ENCODE measurements around the gene PALM. TPM values are rescaled to one million over a fixed set of nuclear protein-coding genes. Genes with fewer than 3 reads are reported as not detected.

PALM gene
- polyA plus RNA-seq, 3 donors: 8.0 to 153 (median 135) TPM

GRCh38 chr19:677601-678436 lies 30.9 kb upstream of the PALM start:
- H3K27ac ChIP-seq (ENCODE audit: low read depth, low read length): no peak overlapping the region
- 48 to 60% (median 51%) methylated on average over 21 to 22 of the region's 22 CpGs for WGBS, 3 donors

GRCh38 chr19:678791-679388 lies 29.8 kb upstream of the PALM start:
- 88 to 96% (median 94%) methylated on average over 16 of the region's 16 CpGs for WGBS, 3 donors

DNA sequence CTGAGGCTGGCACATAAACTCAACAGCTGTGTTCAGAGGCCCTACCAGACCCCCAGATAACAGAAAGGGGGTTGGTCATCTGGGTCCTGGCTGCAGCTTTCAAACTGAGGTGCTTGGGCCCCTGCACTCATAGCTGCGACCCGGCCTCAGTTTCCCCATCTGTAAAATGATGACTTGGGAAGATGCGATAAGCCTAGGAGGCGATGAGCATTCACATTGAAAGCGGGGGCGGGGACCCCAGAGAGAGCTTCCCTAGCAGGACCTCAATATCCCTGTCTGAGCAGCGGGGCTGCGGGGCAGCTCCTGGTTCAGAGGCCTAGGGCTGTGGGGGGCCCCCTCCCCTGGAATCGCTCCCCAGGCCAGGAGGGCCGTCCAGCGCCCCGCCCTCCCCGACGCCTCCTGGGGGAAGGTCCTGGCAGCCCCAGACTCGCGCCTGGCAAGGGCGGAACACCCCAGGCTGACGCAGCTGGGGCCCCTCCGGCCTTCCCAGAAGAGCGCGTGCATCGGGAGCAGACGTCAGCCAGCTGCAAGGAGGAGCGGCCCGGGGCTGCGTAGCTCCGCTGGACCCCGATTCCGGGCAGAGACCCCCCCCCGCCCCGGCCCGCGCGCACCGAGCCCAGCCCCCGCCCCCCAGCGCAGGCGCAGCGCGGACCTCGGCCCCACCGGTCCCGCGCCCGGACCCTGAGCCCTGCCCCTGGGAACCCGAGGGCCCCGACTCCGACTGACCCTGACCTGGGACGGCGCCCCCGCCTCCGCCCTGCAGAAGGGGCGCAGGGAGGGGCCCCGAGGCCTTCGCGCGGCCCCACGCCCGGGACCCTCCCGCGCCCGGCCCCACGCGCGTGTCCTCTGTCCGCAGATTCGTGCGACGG lies 29.1 kb upstream of the PALM start:
- peak overlapping the region; percentile 46 for H3K27ac ChIP-seq (ENCODE audit: low read depth, low read length)
- 5 to 9% (median 7%) methylated on average over 43 to 66 of the region's 69 CpGs for WGBS, 3 donors

More at GRCh38 chr19:678791-679388, 29.8 kb upstream of the PALM start:
- peak overlapping the region; percentile 46 for H3K27ac ChIP-seq (ENCODE audit: low read depth, low read length)

DNA sequence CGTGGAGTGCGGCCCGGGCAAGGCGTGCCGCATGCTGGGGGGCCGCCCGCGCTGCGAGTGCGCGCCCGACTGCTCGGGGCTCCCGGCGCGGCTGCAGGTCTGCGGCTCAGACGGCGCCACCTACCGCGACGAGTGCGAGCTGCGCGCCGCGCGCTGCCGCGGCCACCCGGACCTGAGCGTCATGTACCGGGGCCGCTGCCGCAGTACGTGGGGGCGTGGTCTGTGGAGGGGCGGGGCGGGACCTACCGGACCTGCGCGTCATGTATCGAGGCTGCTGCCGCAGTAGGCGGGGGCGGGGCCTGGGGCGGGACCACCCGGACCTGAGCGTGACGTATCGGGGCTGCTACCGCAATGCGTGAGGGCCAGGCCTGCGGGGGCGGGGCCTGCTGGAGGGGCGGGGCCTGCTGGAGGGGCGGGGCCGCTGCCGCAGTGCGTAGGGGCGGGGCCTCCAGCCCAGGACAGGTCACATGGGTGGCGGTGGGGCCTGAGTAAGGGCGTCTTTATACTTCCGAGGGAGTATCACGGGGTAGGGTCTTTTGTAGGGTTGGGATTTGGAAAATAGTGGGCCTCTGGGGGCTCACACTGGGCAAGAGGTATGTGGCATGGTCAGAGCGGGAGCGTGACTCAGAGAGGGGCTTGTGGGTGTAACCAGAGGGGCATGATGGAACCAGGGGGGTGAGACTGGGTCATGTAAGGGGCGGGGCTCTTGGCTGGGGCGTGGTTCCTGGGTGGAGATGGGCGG lies 28.3 kb upstream of the PALM start:
- no peak overlapping the region for H3K27ac ChIP-seq (ENCODE audit: low read depth, low read length)
- WGBS, 3 donors: 1% methylated on average over 41 to 70 of the region's 70 CpGs

GRCh38 chr19:681029-682019 lies 27.4 kb upstream of the PALM start:
- WGBS, 3 donors: 49 to 76% (median 57%) methylated on average over 51 to 54 of the region's 54 CpGs
- no peak overlapping the region for H3K27ac ChIP-seq (ENCODE audit: low read depth, low read length)

- H3K27ac ChIP-seq (ENCODE audit: low read depth, low read length): no peak overlapping the region
Measured at GRCh38 chr19:682678-683320, 25.9 kb upstream of the PALM start.

GRCh38 chr19:685454-685931 lies 23.2 kb upstream of the PALM start:
- 75 to 81% (median 80%) methylated on average over 29 to 31 of the region's 31 CpGs for WGBS, 3 donors
- H3K27ac ChIP-seq (ENCODE audit: low read depth, low read length): no peak overlapping the region

More at GRCh38 chr19:682678-683320, 25.9 kb upstream of the PALM start:
- 71 to 78% (median 73%) methylated on average over 25 of the region's 25 CpGs for WGBS, 3 donors

DNA sequence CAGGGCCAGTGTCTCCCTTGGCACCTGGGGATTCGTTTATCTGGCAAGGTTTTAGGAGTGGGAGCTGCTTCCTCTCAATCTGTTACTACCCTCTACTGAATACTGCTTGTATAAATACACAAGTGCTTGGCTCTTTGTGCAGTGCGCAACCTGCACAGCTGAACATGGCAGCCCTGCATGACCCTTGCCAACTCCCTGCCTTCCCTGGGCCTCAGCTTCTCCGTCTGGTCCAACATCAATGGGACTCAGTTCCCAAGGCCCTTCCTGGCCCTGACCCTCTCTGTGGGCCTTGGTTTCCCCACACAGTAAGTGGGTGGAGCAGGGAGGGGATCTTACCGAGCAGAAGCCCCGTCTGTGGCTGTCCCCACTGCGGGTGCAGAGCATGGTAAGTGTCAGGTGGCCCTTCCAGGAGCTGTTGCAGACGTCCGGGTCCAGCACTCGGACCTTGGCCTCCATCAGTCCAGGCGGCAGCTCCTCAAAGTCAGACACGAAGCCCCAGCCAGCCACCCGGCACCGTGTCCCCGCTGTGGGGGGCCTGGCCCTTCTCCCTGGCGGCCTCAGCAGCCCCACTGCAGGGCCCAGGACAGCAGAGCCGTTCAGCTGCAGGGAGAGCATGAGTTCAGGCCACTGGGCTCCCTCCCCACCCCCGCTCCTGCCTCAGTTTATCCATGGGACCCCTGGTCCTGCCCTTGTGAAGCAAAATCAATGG lies 22.0 kb upstream of the PALM start:
- 70 to 79% (median 72%) methylated on average over 17 of the region's 17 CpGs for WGBS, 3 donors

DNA sequence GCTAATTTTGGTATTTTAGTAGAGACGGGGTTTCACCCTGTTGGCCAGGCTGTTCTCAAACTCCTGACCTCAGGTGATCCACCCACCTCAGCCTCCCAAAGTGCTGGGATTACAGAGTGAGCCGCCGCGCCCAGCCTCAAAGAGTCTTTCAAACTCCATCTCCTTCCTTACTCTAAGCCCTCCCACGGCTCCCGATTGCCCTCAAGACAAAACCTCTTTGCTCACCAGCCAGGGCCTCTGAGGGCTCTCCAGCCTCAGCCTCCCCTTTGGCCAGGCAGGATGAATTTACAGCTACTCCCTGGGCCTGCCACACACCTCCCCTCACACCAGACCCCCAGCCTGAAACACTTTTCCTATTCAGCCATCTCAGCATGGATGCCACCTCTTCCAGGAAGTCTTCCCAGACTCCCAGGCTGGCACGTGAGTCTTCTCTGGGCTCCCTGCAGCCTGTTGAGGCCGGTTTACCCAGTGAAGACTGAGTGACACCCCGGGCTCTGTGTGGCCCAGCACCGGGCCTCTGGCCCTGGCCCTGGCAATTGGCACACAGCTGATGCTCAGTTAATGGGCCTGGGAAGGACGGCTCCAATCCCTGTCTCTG lies 21.1 kb upstream of the PALM start:
- H3K27ac ChIP-seq (ENCODE audit: low read depth, low read length): no peak overlapping the region
- WGBS, 3 donors: 83 to 91% (median 87%) methylated on average over 11 of the region's 11 CpGs

More for the DNA sequence above, 22.0 kb upstream of the PALM start:
- H3K27ac ChIP-seq (ENCODE audit: low read depth, low read length): no peak overlapping the region

- no peak overlapping the region for H3K27ac ChIP-seq (ENCODE audit: low read depth, low read length)
- 50 to 62% (median 59%) methylated on average over 15 of the region's 15 CpGs for WGBS, 3 donors
Measured at GRCh38 chr19:688214-688613, 20.5 kb upstream of the PALM start.

GRCh38 chr19:688992-689391 lies 19.7 kb upstream of the PALM start:
- 70 to 84% (median 82%) methylated on average over 12 to 17 of the region's 17 CpGs for WGBS, 3 donors
- H3K27ac ChIP-seq (ENCODE audit: low read depth, low read length): no peak overlapping the region

GRCh38 chr19:690203-690602 lies 18.5 kb upstream of the PALM start:
- no peak overlapping the region for H3K27ac ChIP-seq (ENCODE audit: low read depth, low read length)
- WGBS, 3 donors: 60 to 75% (median 65%) methylated on average over 17 to 18 of the region's 18 CpGs

DNA sequence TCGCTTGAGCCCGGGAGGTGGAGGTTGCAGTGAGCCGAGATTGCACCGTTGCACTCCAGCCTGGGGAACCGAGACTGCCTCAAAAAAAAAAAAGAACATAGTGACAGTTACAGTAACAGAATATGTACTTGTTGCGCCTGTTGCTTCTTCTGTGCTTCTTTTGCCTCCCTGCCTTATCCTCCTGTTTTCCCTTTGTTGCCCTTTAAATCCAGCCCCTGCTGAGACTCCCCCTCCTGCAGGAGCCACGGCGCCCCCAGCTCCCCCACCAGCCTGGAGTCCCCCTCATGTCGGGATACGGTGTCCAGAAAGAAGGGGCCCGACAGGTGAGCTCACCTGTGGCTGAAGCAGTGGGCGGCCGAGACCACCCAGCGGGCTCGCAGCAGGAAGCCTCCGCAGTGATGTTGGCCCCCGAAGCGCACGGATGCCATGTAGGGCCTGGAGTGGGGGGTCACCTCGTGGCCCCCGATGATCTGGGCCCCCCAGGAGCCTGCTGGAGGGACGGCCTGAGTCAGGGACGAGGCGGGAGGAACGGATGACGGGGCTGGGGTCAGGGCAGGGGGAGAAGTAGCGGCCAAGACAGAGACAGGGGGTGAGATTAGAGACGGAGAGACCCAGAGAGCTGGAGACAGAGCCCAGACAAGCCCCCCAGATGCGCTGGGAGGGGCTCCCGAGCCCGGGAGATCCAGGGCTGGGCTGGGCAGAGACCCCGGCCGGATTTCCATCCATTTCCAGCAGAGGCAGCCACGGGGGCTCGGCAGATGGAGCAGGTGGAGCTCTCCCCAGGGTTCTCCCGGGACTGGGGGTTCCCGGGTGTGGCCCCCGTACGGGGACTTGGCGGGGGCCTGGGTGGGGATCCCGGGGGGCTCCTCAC lies 14.0 kb upstream of the PALM start:
- H3K27ac ChIP-seq (ENCODE audit: low read depth, low read length): no peak overlapping the region
- WGBS, 3 donors: 27 to 32% (median 27%) methylated on average over 40 to 41 of the region's 41 CpGs

DNA sequence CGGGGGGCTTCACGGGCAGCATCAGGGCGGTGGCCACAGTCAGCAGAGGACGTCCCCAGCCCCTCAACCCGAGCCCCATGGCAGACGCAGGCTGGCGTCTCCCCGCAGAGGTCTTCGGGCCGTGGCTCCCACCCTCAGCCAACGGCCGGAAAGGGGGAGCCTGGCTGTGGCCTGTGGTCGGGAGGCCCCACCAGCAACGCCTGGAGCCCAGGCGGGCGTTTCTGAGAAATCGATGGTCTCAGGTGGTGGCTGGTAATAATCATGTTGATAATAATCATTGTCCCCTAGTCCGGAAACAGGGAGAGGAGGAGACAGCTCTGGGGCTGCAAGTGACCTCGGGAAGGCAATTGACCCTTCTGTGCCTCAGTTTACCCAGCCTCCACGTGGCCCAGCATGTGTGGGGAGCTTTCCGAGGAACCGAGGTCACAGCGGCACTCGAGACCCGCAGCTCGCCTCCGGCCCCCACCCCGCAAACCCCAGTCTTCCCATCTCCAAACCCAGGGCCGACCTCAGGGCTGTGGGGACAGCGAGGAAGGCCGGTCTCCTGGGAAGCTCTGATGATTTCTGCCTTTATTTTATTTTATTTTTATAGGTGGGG lies 13.3 kb upstream of the PALM start, which contains the start of gene PRSS57:
TSS of gene PRSS57 (minus strand) at position 101 of the 598 bp plus-strand sequence. CDS start at position 79, 22 bp downstream.
- WGBS, 3 donors: 30 to 68% (median 51%) methylated on average over 26 to 31 of the region's 31 CpGs
- no peak within 1 kb of the TSS for H3K27ac ChIP-seq (ENCODE audit: low read depth, low read length)

Measured in adipose tissue (tissue), 3 donors.